DLD1 (cell line): Measurements from ENCODE around the gene LRRC15.

Experiments used
- in situ Hi-C: cut with HindIII; loops from 2 replicates; pipeline ENCODE4 v1.10.0; 2017; ENCODE audit warnings: low sequenced_read_pairs

The LRRC15 gene

DNA sequence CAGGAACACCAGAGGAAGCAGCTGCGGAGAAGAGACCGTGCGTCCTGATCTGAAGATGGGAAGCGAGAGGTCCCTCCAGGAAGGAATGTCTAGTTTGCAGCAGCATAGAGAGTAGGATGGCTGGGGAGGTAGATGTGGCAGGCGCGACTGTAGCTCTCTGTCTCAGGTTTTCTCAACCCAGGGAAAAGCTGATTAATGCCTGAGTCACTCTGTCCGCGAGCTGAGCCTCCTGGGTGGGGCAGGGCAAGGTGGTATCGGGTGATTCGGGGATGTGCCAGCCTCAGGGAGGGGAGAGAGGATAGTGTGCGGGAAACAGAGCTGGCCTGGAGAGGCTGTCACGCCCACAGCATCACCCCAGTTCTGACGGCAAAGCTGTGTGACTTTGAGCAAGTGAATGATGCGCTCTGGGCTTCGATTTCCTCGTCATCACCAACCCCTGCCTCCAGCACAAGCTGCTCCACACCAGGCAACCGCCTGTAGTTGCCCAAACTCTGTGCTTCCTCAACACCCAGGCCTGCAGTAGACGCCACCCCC lies 46.8 kb downstream of the LRRC15 start:
- in situ Hi-C loops: no loop called here

DNA sequence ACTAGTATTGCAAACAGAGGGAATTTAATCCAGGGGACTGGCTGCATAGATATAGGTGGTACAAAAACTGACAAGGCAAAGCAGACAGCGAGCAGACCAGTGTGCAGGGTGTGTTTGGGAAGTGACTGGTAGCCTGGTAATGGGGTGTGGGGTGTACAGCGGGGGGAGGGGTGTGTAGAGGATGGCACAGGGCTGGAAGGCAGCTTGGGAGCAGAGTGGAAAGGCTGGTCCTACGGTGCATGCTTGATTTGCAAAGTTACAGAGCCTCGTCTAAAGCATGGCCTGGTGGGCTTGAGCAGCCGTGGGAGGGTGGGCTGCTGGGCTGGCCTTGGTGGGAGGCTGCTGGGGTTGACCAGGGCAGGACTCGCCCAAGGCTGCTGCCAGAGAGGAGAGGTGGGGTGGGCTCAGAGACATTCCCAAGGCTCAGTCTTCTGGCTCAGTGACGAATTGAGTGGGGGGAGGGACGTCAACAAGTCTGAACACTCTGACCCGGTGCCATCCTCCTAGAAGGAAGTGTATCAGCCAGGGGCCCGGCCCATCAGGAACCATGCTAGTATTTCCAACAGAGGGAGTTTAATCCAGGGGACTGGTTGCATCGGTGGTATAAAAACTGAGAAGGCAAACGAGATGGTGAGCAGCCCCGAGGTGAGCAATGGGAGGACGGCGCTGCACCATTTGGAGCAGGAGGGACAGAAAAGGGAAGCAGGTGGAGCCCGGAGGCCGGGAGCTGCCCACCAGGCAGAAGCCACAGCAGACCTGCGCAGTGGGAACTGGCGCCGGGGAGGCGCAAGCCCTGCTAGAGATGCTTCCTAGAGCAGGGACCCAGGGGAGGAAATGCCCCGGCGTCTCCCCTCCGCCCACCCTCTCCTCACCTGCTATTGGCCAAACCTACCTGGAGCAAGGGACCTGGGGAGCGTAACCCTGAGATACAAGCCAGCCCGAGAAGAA lies 47.6 kb downstream of the LRRC15 start:
- in situ Hi-C loops: no loop called here

DNA sequence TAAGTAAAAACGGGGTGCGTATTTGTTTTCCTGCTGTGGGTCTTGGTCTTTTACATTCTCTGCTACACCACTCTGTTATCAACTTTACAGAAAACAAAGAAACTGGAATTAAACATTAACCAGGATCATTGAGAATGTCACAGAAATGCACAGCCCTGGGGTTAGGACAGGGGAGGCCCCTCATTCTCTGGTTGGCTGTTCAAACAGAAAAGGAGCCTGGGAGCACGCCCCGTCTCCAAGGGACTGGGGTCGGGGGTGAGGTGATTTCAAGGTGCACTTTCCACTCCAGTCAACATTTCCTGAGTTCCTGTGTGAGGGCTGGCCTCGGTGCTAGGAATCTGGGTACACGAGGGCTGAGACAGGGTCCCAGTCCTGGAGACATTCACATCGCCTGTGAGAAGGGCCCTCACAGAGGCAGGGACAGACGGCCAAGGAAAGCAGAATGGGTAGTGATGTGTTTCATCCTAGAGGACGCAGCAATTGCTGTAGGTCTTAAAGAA lies 48.7 kb downstream of the LRRC15 start:
- in situ Hi-C loops: no loop called here

DNA sequence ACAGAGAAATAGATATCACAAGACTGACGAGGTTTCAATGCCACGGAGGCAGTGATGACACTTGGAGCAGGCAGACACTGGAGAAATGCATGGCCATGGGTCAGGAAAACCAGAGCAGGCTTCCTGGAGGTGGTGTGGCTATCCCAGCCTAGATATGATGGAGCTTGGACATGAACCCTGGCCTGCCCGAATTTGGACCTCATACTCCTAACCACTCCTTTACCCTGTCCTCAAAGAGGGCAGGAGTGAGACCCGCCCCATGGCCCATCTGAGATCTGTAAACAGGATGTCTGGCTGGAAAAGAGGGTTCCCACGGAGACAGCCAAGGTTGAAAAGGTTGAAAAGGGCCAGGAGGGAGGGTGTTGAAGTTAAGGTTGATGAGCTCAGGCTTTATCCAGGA lies 49.4 kb downstream of the LRRC15 start:
- in situ Hi-C loops: no loop called here

DNA sequence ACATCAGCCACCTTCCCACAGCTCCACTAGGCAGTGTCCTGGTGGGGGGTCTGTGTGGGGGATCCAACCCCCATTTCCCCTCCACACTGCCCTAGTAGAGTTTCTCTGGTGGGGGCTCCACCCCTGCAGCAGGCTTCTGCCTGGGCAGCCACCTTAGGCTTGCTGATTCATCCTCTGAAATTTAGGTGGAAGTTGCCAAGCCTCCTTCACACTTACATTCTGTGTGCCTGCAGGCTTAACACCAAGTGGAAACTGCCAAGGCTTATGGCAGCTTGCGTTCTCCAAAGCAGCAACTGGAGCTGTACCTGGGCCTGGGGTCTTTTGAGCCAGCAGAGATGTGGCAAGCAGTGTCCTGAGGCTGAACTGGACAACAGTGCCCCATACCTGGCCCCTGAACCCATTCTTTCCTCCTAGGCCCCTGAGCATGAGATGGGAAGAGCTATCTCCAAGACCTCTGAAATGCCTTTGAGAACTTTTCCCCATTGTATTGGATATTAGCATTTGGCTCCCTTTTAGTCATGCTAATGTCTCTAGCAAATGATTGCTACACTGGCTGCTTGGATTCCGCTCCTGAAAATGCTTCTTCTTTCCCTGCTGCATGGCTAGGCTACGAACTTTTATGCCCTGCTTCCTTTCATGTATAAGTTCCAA lies 50.9 kb downstream of the LRRC15 start:
- in situ Hi-C loops: no loop called here

DNA sequence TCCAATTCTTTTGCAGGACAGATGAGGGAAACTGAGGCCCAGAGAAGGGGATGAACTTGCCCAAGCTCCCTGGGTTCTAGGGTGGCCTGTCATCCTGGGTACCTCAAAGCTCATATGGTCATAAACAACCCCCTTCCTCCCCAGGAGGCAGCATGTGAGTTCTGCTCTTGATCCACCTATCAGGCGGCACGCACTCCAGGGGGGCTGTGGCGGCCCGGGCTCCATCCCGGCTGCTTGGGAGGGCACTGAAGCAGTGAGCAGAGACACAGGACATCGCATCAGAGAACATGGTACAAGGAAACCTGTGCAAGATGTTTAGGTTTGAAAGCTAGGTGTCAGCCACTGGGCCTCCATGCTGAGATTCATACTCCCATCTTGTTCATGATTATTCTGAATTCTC lies 52.6 kb downstream of the LRRC15 start:
- in situ Hi-C loops: no loop called here

DNA sequence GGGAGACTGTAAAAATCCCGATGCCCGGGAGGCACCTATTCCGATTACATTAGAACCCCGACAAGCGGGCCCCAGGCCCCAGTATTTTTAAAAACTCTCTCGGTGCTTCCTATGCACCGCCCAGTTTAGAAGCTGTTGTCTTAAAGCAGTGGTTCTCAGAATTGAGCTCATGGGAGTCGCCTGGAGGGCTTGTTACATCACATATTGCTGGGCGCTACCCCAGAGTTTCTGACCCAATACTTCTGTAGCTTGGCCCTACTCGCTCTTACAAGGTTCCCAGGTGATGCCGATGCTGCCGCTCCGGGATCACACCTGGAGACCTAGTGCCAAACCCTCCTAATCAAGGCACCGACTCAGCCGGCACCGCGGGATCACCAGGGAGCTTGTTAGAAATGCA lies 53.6 kb downstream of the LRRC15 start:
- in situ Hi-C loops: no loop called here

DNA sequence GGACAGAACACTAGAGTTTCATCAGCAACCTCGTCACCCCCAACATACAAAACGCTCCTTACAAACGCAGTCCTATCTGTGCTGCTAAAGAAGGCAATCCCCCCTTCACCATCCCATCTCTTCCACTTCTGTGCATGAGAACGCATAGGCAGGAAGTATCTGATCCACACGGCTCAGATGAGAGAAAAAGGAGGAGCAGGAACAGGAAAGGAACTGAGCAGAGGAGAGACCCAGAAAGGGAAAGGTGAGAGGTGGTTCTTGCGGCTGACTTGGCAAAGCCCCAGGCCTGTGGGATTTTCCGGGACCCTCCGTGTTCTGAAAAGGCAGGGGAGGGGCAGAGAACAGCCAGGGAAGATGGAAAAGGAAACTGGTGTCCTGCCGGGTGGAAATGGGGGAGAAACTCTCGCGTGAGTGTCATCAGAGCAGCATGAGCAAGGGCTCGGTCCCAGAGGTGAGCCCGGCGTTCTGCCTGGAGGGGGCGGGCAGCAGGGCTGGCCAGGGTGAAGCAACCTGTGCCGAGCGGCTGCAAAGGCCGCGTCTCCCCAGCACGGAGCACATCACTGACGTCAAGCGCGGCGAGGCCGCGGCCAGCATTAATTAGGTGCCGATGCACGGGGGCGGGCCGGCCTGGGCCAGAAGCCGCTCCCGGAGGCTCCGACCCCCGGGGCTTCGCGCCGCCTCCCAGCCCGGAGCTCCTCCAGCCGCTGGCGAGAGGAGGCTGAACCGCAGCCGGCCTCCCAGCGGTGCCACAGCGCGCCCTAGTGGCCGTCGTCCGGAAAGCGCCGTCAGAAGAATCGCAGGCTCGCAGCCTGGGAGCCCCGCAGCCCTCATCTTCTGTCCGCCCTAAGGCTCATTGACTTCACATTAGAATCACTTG lies 54.2 kb downstream of the LRRC15 start:
- in situ Hi-C loops: no loop called here

DNA sequence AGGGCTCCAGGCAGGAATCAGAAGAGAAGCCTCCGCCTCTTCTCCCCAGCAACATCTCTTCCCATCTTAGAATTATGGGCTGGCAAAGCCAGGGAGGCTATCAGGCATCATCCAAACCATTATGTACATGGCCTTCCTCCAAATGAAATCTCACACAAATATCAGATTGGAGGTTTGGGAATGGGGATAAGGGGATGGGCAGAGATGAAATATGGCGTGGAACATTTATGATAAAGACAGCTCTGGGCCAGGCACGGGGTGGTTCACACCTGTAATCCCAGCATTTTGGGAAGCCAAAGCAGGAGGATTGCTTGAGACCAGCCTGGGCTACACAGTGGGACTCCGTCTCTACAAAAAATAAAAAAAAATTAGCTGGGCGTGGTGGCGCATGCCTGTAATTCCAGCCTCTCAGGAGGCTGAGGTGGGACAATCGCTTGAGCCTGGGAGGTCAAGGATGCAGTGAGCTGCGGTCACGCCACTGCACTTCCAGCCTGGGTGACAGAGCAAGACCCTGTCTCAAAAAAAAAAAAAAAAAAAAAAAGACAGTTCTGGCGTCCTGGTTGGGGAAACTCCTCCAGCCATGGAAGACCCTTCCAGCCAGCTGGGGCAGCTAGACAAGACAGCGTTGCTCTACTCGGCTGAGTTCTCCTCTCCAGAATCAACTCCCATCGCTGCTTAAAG lies 55.0 kb downstream of the LRRC15 start:
- in situ Hi-C loops: no loop called here

DNA sequence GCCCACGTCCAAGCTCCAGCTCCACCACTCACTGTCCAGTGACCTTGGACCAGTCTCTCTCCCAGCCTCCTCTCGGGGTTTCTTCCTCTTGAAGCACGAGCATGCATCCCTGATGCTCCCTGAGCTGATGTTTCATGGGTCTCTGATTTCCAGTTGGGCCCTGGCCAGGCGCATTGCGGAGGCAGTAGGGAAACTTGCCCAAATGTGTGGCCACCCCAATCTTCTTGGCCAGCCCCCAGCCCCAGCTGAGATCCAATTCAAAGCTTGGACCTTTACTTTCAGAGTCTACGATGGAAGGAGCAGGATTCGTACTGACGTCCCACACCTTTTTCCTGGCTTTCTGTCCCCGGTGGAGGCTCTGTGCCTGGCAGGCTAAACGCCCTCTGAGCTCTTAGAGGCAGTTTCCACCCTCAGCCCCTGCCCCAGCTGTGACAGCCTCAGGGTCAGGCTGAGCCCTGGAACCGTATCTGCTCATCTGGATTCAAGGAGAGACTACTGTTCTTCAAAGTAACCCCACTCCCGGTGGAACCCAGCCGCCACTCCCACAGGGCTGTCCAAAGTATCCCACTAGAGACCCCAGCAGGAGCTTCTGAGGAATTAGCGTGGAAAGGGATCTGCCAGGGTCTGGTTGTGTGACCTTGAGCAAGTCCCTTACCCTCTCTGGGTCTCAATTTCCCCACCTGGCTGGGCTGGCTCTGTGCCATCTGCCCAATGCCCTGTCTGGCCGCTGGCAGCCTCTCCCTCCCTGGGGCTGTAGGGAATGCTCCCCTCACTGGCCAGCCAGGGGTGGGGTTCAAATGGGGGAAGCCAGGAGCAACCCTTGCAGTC lies 55.8 kb downstream of the LRRC15 start:
- in situ Hi-C loops: no loop called here

DNA sequence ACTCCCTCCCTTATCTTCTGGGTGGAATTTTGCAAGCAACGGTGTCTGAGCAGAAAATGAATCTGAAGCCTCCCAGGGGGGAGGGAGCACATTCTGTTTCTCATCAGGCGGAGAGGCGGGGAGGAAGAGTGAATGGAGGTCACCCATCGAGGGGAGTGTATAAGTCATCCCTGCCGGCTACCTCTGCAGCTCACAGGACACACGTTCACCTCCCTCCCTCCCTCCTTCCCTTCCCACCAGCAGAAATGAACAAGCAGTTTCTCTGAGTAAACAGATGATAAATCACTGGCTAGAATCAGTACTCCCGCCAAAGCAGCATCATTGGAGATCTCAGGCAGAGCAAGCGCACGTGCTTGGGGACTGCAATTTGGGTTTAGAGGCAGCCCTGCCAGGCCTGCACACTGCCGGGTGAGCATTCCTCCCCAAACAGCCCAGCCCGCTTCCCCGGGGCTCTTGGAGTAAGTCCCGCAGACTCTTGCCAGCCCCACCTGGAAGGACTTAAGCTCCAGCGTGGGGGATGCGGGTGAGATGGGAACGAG lies 56.7 kb downstream of the LRRC15 start:
- in situ Hi-C loops: no loop called here

DNA sequence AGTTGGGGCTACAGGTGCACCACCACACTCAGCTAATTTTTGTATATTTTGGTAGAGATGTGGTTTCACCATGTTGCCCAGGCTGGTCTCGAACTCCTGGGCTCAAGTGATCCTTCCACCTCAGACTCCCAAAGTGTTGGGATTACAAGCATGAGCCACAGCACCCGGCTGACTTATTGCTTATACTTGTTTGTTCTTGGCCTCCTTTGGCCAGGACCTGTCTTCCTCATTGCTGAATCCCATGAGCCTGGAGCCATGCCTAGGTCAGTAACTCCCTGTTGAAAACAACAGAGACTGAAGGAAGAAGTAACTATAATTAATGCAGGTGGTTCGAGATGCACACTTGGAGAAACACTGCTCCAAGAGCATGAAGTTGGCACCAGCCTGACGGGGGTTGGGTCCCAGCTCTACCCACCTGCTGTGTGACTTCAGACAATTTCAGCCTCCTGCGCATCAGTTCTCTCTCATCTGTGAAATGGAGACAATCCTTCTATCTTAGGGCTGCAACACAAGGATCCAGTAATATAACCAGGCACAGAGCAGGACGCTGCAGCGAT lies 57.3 kb downstream of the LRRC15 start:
- in situ Hi-C loops: no loop called here

DNA sequence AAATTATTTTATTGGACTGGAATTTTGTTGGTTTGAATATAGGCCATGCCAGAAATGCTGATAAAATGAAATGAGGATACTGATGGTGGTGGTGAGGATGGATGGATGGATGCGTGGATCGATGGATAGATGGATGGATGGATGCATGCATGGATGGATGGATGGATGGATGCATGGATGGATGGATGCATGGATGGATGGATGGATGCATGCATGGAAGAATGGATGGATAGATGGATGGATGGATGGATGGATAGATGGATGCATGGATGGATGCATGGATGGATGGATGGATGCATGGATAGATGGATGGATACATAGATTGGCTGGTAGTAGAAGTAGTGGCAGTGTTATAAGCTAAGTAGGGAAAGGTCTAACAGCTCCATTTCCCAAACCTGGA lies 58.5 kb downstream of the LRRC15 start:
- in situ Hi-C loops: no loop called here

DNA sequence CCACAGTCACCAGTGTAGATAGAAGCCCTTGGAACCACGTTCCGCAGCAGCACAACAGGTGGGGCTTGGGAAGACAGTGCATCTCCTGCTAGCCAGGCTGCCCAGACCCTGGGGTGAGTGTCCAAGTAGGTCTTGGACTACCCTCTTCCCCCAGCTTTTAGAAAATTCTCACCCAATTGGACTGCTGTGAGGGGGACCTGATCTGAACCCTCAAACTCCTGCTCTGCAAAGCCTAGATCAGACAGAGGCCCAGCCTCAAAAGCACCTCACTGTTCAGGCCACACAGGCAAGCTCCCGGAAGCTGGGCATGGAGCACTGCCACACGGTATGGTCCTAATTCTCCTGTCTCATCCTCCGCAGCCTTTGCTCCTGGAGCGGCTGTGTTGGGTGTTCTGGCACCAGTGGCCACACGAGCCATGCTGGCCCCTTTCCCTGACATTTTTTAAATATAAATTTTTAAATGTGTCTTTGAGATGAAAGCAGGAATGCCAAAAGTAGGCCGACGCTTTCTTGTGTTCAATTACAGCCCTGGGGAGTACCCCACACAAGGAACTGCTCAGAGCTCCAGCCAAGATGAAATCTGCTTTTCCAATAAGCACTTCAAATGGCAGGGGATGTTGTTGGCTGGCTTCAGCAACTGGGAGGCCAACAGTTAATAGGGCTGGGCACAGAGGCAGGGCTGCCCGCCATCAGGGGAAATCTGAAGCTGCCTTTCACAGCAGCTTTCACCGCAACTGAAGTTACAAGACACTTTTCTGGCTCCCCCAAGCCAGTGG lies 59.3 kb downstream of the LRRC15 start:
- in situ Hi-C loops: no loop called here

DNA sequence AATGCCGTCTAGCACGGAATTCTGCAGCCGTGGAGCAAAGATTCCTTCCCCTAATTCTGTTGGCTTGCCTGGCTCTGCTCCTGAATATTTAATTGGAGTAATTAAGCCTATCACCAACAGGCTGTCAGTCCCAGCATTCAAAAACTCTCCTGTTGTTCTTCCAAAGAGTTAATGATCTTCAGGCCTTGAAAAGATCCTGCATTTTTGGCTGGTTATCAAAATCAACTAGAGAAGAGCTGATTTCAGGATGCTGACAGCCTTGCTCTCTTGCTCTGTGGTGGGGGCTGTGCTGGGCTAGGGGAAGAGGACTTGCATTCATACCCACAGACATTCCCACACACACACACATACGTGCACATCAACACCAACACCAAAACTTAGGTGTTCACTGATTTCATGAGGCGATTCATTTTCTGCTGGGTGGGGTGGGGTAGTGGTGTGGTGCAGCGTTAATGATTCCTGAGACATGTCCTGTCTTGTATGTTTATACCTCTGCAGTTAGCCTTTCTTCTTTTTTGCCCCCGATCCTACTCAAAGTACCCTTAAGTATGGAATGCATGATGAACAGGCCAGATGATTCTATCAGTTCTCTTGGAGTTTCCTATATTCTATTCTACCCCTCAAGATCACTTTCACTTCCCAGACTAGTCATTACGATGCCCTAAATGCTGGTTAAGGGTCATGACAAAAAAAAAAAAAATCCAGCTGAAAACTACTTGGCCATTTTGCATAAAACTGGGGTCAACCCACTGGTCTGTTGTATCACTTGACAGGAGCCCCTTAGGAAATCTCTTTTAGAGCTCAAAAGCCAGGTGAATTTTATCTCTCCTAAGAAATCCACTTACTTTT lies 60.7 kb downstream of the LRRC15 start:
- in situ Hi-C loops: loop anchor here (5.0 to 10.0 kb wide), 2 partner anchors 174 to 552 kb away; partner anchors contain the start of gene HES1

DNA sequence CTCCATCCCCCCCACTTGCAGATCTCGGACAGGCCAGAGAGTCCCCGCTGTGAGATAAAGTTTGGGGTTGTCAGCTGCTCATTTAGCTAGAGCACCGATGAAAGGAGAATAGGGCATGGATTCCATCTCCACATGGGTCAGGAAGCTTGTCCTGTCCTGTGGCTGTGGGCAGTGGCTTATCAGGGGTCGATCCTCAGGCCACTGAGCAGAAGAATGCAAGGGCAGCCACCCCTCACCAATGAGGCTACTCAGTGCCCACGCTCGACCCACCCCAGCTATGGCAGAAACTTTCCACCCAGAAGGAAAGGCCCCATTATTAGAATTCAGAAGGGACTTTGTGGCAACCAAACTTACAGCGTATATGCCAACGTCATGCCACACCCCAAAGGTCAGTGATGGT lies 61.7 kb downstream of the LRRC15 start:
- in situ Hi-C loops: loop anchor here (5.0 to 10.0 kb wide), 2 partner anchors 173 to 551 kb away; partner anchors contain the start of gene HES1
